IPS-18a (cell line): Measurements from ENCODE around the gene HCFC1.

Experiments
- H3K27ac ChIP-seq: one replicate; pipeline ENCODE4 v1.5.1; 2013; ENCODE audit warnings: low read length
- H3K27me3 ChIP-seq: one replicate; pipeline ENCODE4 v1.6.1; 2013; ENCODE audit warnings: mild to moderate bottlenecking, low read length; ENCODE audit not compliant: control insufficient read depth, insufficient read depth
- H3K36me3 ChIP-seq: one replicate; pipeline ENCODE4 v1.6.1; 2013; ENCODE audit warnings: low read depth, low read length; ENCODE audit not compliant: control insufficient read depth
- H3K4me1 ChIP-seq: one replicate; pipeline ENCODE4 v1.6.1; 2013; ENCODE audit warnings: low read depth, low read length; ENCODE audit not compliant: control insufficient read depth
- H3K4me3 ChIP-seq: one replicate; pipeline ENCODE4 v1.5.1; 2013; ENCODE audit warnings: low read length
- H3K9ac ChIP-seq: one replicate; pipeline ENCODE4 v1.6.1; 2013; ENCODE audit warnings: mild to moderate bottlenecking, low read length, moderate library complexity
- H3K9me3 ChIP-seq: one replicate; pipeline ENCODE4 v1.6.1; 2013; ENCODE audit warnings: low read depth, low read length; ENCODE audit not compliant: control insufficient read depth

HCFC1 gene

DNA sequence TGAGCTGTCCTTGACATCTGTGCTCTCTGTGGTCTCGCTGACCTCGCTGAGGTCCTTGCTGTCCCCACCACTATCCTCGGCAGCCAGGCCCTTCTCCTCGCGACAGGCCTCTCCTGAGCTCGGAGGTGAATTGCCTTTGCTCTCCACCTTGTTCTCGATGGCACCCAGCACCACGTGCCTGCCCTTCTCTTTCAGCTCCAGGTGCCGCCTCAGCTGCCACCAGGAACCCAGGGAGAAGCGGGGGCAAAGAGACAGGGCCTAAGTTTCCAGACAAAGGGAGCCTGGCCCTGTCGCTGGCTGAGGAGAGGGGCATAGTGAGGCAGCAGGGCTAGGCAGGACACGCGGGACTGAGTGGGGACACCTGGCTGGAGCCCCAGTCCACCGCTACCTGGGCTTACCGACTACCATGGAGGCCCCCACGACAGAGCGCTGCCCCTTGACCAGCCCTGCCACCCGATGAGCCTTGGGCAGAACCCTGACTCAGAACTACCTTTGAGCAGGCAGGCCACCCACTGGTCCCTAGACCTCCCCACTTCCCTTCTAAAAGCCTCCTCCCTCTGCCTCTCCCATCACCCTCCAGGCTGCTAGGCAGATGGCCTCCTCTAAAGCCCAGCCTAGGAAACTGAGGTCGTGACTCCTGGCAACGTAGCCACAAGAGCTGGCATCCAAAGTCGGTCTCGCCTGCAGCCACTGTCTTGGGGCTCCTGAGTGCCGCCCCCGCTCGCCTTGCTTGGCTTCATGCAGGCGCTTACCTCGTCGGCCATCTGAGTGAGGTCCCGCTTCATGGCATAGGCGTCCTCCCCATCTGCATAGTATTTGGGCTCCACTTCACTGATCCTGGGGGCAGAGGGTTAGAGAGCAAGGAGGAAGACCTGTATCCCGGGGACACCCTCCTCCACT lies 41.4 kb downstream of the HCFC1 start:
- Histone ChIP-seq H3K36me3 (peaks cover 12% of the 10 kb centered on the region), H3K4me3 (no peak overlapping the region), H3K9ac (no peak overlapping the region), H3K9me3 (peaks cover 2% of the 10 kb centered on the region), H3K27ac (no peak overlapping the region), H3K4me1 (peaks cover 8% of the 10 kb centered on the region), H3K27me3 (no peaks in the 10 kb centered on the region)

DNA sequence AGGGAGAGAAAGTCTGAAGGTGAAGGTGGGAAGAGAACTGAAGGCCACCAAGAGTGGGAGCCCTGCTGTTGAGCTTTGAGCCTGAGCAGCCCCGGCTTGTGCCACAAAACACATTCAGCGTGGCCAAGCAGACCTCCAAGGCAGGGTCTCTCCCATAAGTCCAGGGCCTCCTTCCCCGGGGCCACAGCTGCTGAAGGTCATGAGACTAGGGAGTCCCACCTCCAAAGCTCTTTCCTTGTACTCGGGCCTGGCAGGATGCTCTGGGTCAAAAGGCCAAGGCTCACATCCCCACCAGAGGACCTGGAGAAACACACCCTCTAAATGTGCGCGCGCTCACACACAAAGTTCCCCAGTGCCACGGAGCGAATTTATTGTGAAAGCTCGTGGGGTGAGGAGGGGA lies 42.0 kb downstream of the HCFC1 start:
- Histone ChIP-seq H3K27ac (no peak overlapping the region), H3K27me3 (no peaks in the 10 kb centered on the region), H3K4me1 (peaks cover 8% of the 10 kb centered on the region), H3K9me3 (peaks cover 2% of the 10 kb centered on the region), H3K9ac (no peak overlapping the region), H3K4me3 (no peak overlapping the region), H3K36me3 (peaks cover 12% of the 10 kb centered on the region)

DNA sequence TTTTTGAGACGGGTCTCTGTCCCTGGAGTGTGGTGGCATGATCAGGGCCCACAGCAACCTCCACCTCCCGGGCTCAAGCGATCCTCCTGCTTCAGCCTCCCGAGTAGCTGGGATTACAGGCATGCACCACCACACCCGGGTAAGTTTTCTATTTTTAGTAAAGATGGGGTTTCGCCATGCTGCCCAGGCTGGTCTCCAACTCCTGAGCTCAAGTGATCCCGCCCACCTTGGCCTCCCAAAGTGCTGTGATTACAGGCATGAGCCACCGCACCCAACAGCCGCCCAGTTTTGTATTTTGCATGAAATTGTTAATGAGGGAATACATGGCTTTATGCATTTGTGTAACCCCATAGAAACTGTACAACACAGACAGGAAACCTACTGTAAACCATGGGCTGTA lies 42.8 kb downstream of the HCFC1 start:
- Histone ChIP-seq H3K27me3 (no peaks in the 10 kb centered on the region), H3K4me3 (no peak overlapping the region), H3K27ac (no peak overlapping the region), H3K9me3 (no peaks in the 10 kb centered on the region), H3K4me1 (peaks cover 8% of the 10 kb centered on the region), H3K36me3 (peaks cover 12% of the 10 kb centered on the region), H3K9ac (no peak overlapping the region)

- Histone ChIP-seq H3K27me3 (no peaks in the 10 kb centered on the region), H3K9me3 (no peaks in the 10 kb centered on the region)
These were observed 43.5 kb downstream of the HCFC1 start for GRCh38 chrX:153927922-153928760.

GRCh38 chrX:153927672-153927921 lies 44.0 kb downstream of the HCFC1 start:
- peak overlapping the region; percentile 83 for H3K9ac ChIP-seq
- no peaks in the 10 kb centered on the region for H3K27me3 ChIP-seq
- peak overlapping the region; percentile 68 for H3K4me3 ChIP-seq
- no peaks in the 10 kb centered on the region for H3K9me3 ChIP-seq
- peaks cover 8% of the 10 kb centered on the region for H3K4me1 ChIP-seq
- H3K36me3 ChIP-seq, result peaks cover 8% of the 10 kb centered on the region
- H3K27ac ChIP-seq, result peak overlapping the region; percentile 33

More at GRCh38 chrX:153927922-153928760, 43.5 kb downstream of the HCFC1 start:
- Histone ChIP-seq H3K36me3 (peaks cover 11% of the 10 kb centered on the region), H3K9ac (peak overlapping the region; percentile 83), H3K4me3 (peak overlapping the region; percentile 68), H3K27ac (peak overlapping the region; percentile 33), H3K4me1 (peaks cover 8% of the 10 kb centered on the region)

GRCh38 chrX:153926858-153927671 lies 44.6 kb downstream of the HCFC1 start:
- Histone ChIP-seq H3K4me1 (peaks cover 8% of the 10 kb centered on the region), H3K9me3 (no peaks in the 10 kb centered on the region), H3K27ac (peak overlapping the region; percentile 33), H3K4me3 (peak overlapping the region; percentile 68), H3K36me3 (peaks cover 7% of the 10 kb centered on the region), H3K27me3 (no peaks in the 10 kb centered on the region), H3K9ac (peak overlapping the region; percentile 83)

DNA sequence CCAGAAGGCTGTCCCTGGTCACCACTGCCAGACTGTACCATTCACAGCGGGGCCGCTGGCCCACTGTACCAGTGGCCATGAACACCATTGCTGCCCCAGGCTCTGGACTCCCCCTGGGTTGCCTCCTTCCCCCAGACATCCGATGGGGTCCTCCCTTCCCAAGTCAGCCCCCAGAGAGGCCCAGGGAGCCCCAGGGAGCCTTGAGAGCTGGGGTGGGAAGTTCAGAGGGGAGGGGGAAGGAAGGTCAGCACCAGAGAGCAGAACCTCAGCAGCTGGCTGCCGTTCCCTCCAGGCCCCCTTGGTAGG lies 45.1 kb downstream of the HCFC1 start:
- Histone ChIP-seq H3K4me1 (peaks cover 8% of the 10 kb centered on the region), H3K36me3 (peaks cover 1% of the 10 kb centered on the region), H3K27me3 (no peaks in the 10 kb centered on the region), H3K27ac (no peak overlapping the region), H3K4me3 (peak overlapping the region; percentile 68), H3K9ac (no peak overlapping the region), H3K9me3 (no peaks in the 10 kb centered on the region)

- H3K27me3 ChIP-seq, result no peaks in the 10 kb centered on the region
- peaks cover 8% of the 10 kb centered on the region for H3K4me1 ChIP-seq
- H3K27ac ChIP-seq, result no peak within 1 kb of the TSS
- peak within 1 kb of the TSS; percentile 83 for H3K9ac ChIP-seq
- H3K36me3 ChIP-seq, result no peaks in the 10 kb centered on the region
- H3K9me3 ChIP-seq, result no peaks in the 10 kb centered on the region
- H3K4me3 ChIP-seq, result peak within 1 kb of the TSS; percentile 68
These were observed 45.7 kb downstream of the HCFC1 start, which contains the start of gene ARHGAP4 for GRCh38 chrX:153925739-153926551. Gene ARHGAP4, minus strand, starts transcription at chrX:153926264. Its CDS starts 62 bp downstream, at chrX:153926202.

- Histone ChIP-seq H3K9ac (peak overlapping the region; percentile 39), H3K27ac (no peak overlapping the region)
These were observed 46.3 kb downstream of the HCFC1 start for GRCh38 chrX:153925387-153925738.

DNA sequence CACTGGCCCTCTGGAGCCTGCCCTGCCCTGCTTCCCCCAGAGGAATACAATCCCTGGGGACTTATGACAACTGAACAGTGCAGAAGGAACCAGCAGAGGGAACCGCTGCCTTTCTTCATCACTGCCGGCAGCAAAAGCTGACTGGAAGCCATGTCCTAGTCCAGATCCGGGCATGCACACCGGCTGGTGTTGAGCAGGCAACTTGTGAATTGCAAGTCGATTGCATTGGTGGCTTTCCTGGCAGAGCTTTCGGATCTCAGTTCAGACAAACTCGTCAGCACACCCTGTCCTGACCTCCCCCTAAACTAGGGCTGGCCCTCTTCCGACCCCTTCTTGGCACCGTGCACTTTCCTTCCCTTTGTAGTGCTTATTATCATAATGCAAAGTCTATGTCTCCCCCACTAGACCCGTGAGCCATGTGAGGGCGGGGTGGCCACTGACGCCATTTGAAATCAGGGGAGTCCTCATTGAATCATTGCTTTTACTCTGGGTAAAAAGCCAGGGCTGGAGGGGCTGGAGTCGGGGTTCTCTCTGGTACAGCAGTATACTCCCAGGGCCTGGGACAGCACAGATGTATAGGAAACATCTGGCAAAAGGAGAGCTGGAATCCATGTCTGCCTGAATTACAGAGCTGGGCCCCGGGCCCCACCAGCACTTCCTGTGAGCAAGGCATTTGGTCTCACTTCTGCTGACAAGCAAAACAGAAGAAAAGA lies 47.3 kb downstream of the HCFC1 start:
- H3K4me3 ChIP-seq, result no peak overlapping the region
- H3K9me3 ChIP-seq, result peaks cover 2% of the 10 kb centered on the region
- H3K27ac ChIP-seq, result no peak overlapping the region
- H3K9ac ChIP-seq, result no peak overlapping the region
- H3K27me3 ChIP-seq, result no peaks in the 10 kb centered on the region
- no peaks in the 10 kb centered on the region for H3K36me3 ChIP-seq
- H3K4me1 ChIP-seq, result peaks cover 8% of the 10 kb centered on the region

More at GRCh38 chrX:153925387-153925738, 46.3 kb downstream of the HCFC1 start:
- H3K27me3 ChIP-seq, result no peaks in the 10 kb centered on the region
- peaks cover 2% of the 10 kb centered on the region for H3K9me3 ChIP-seq
- H3K4me1 ChIP-seq, result peaks cover 8% of the 10 kb centered on the region
- H3K4me3 ChIP-seq, result peak overlapping the region; percentile 56
- no peaks in the 10 kb centered on the region for H3K36me3 ChIP-seq
